OCI-LY3 (cell line): ENCODE results near the gene SNAP25.
A peak's percentile ranks its signal among the peaks of the same experiment; 100 is the strongest.

Source experiments
- H2AFZ ChIP-seq: fragments of 200-600, 300-600 bp; shearing (Covaris generic); 2 replicates; pipeline ENCODE4 v1.6.0; 2014; ENCODE audit warnings: antibody characterized with exemption, low read depth, low read length
- H3K27ac ChIP-seq: fragments of 200-600, 300-600 bp; sonication (generic); 2 replicates; pipeline ENCODE4 v1.5.1; 2014; ENCODE audit warnings: mild to moderate bottlenecking, low read length, moderate library complexity, mixed read lengths
- H3K27me3 ChIP-seq: fragments of 200-600, 300-600 bp; sonication (generic); 2 replicates; pipeline ENCODE4 v1.6.1; 2014; ENCODE audit warnings: low read depth, low read length, mixed read lengths
- H3K36me3 ChIP-seq: fragments of 200-600, 300-600 bp; sonication (generic); replicated peaks from 2 replicates; pipeline ENCODE3; 2014; ENCODE audit warnings: low read depth, low read length, mixed read lengths
- H3K4me1 ChIP-seq: fragments of 300-600, 200-600 bp; sonication (generic); 2 replicates; pipeline ENCODE4 v1.6.1; 2014; ENCODE audit warnings: low read length, mixed read lengths
- H3K4me2 ChIP-seq: fragments of 200-600, 300-600 bp; sonication (generic); 2 replicates; pipeline ENCODE4 v1.6.1; 2014; ENCODE audit warnings: low read length, mixed read lengths
- H3K4me3 ChIP-seq: fragments of 300-600, 200-600 bp; sonication (generic); 2 replicates; pipeline ENCODE4 v1.5.1; 2014; ENCODE audit warnings: antibody characterized with exemption, mild to moderate bottlenecking, low read length, moderate library complexity
- H3K79me2 ChIP-seq: fragments of 300-600, 200-600 bp; shearing (Covaris generic); 2 replicates; pipeline ENCODE4 v1.6.1; 2014; ENCODE audit warnings: mild to moderate bottlenecking, low read length, mixed read lengths
- H3K9ac ChIP-seq: fragments of 300-600, 200-600 bp; shearing (Covaris generic); 2 replicates; pipeline ENCODE4 v1.6.0; 2014; ENCODE audit warnings: mild to moderate bottlenecking, low read length, moderate library complexity
- H3K9me3 ChIP-seq: fragments of 200-600, 300-600 bp; shearing (Covaris generic); 2 replicates; pipeline ENCODE4 v1.6.1; 2014; ENCODE audit warnings: low read length, mixed read lengths; ENCODE audit not compliant: insufficient read depth
- H4K20me1 ChIP-seq: fragments of 200-600, 300-600 bp; sonication (generic); 2 replicates; pipeline ENCODE4 v1.6.1; 2016; ENCODE audit warnings: low read length, mixed read lengths; ENCODE audit not compliant: insufficient read depth
- CTCF ChIP-seq: fragments of 200-600, 300-600 bp; sonication (generic); IDR thresholded peaks from 2 replicates; pipeline ENCODE4 v1.5.1; 2014; ENCODE audit warnings: antibody characterized with exemption, low read length, low read depth
- EZH2phosphoT487 ChIP-seq: fragments of 200-600 bp; shearing (Covaris generic); IDR thresholded peaks from 2 replicates; pipeline ENCODE4 v1.6.1; 2018; ENCODE audit warnings: antibody characterized with exemption, mixed run types, low read depth

Gene SNAP25

GRCh38 chr20:10178727-10179313 lies 39.8 kb upstream of the SNAP25 start:
- no peak for TF ChIP-seq EZH2phosphoT487
- Histone ChIP-seq H3K4me2 (no peak overlapping the region), H3K27ac (no peak overlapping the region), H3K4me3 (no peak overlapping the region), H3K4me1 (no peaks in the 10 kb centered on the region), H3K79me2 (no peaks in the 10 kb centered on the region), H3K27me3 (peaks cover 35% of the 10 kb centered on the region), H3K9me3 (no peaks in the 10 kb centered on the region), H3K36me3 (no peaks in the 10 kb centered on the region), H4K20me1 (no peaks in the 10 kb centered on the region), H3K9ac (no peak overlapping the region), H2AFZ (no peak overlapping the region)

GRCh38 chr20:10179574-10180298 lies 38.9 kb upstream of the SNAP25 start:
- H3K36me3 ChIP-seq = no peaks in the 10 kb centered on the region
- no peak overlapping the region for H3K4me2 ChIP-seq
- no peak overlapping the region for H3K9ac ChIP-seq
- no peaks in the 10 kb centered on the region for H3K79me2 ChIP-seq
- H4K20me1 ChIP-seq = no peaks in the 10 kb centered on the region
- H2AFZ ChIP-seq = no peak overlapping the region
- H3K4me3 ChIP-seq = no peak overlapping the region
- H3K27ac ChIP-seq = no peak overlapping the region
- no peaks in the 10 kb centered on the region for H3K9me3 ChIP-seq
- H3K4me1 ChIP-seq = no peaks in the 10 kb centered on the region
- TF ChIP-seq CTCF (peak; percentile 39), EZH2phosphoT487 (no peak)
- H3K27me3 ChIP-seq = peaks cover 30% of the 10 kb centered on the region; the same call in 1 of the 2 replicates

- Histone ChIP-seq H2AFZ (no peak overlapping the region), H3K4me1 (no peaks in the 10 kb centered on the region), H3K9me3 (no peaks in the 10 kb centered on the region), H3K4me2 (no peak overlapping the region), H3K27ac (no peak overlapping the region), H3K27me3 (peaks cover 23% of the 10 kb centered on the region; the same call in 1 of the 2 replicates), H4K20me1 (no peaks in the 10 kb centered on the region), H3K9ac (no peak overlapping the region), H3K79me2 (no peaks in the 10 kb centered on the region), H3K36me3 (no peaks in the 10 kb centered on the region), H3K4me3 (no peak overlapping the region)
- TF ChIP-seq EZH2phosphoT487 (no peak), CTCF (no peak)
These were observed 37.9 kb upstream of the SNAP25 start for GRCh38 chr20:10180651-10181235.

- TF ChIP-seq EZH2phosphoT487 = no peak
- TF ChIP-seq CTCF = no peak
- no peak overlapping the region for H3K4me2 ChIP-seq
- H3K4me3 ChIP-seq = no peak overlapping the region
- no peaks in the 10 kb centered on the region for H3K79me2 ChIP-seq
- no peak overlapping the region for H2AFZ ChIP-seq
- H3K9ac ChIP-seq = no peak overlapping the region
- no peaks in the 10 kb centered on the region for H3K9me3 ChIP-seq
- H3K27me3 ChIP-seq = peaks cover 2% of the 10 kb centered on the region; the same call in 1 of the 2 replicates
- no peaks in the 10 kb centered on the region for H3K4me1 ChIP-seq
- H4K20me1 ChIP-seq = no peaks in the 10 kb centered on the region
- no peak overlapping the region for H3K27ac ChIP-seq
- no peaks in the 10 kb centered on the region for H3K36me3 ChIP-seq
These were observed 32.7 kb upstream of the SNAP25 start for GRCh38 chr20:10185741-10186558.
